Neural cell (in vitro differentiated cells): Measurements from ENCODE around the gene AFAP1L1. TPM values are rescaled to one million over a fixed set of nuclear protein-coding genes. Genes with fewer than 3 reads are reported as not detected.

Experiments used
- H2AFZ ChIP-seq: fragments of 200-600, 300-800 bp; sonication (generic), shearing (Covaris generic); 2 replicates; pipeline ENCODE4 v1.6.0; 2014; ENCODE audit warnings: low read depth, mild to moderate bottlenecking, antibody characterized with exemption, low read length, moderate library complexity
- H3F3A ChIP-seq: fragments of 200-600 bp; shearing (Covaris generic); 2 replicates; pipeline ENCODE4 v1.6.1; 2016; ENCODE audit warnings: mild to moderate bottlenecking, moderate library complexity, mixed read lengths, antibody characterized with exemption, low read length; ENCODE audit not compliant: insufficient read depth, poor library complexity, severe bottlenecking
- H3K27ac ChIP-seq: fragments of 200-600, 300-800 bp; sonication (generic), shearing (Covaris generic); 2 replicates; pipeline ENCODE4 v1.5.1; 2014; ENCODE audit warnings: mild to moderate bottlenecking, low read length, moderate library complexity
- H3K27me3 ChIP-seq: fragments of 300-800, 200-600 bp; sonication (generic), shearing (Covaris generic); 2 replicates; pipeline ENCODE4 v1.6.0; 2014; ENCODE audit warnings: mild to moderate bottlenecking, low read depth, low read length, moderate library complexity; ENCODE audit not compliant: insufficient read depth
- H3K36me3 ChIP-seq: fragments of 300-800, 200-600 bp; sonication (generic), shearing (Covaris generic); 2 replicates; pipeline ENCODE4 v1.5.1; 2014; ENCODE audit warnings: mild to moderate bottlenecking, antibody characterized with exemption, low read length, moderate library complexity; ENCODE audit not compliant: insufficient read depth
- H3K4me2 ChIP-seq: fragments of 300-800, 200-600 bp; sonication (generic), shearing (Covaris generic); 2 replicates; pipeline ENCODE4 v1.6.0; 2014; ENCODE audit warnings: mild to moderate bottlenecking, low read length
- H3K4me3 ChIP-seq: fragments of 300-800, 200-600 bp; sonication (generic), shearing (Covaris generic); 2 replicates; pipeline ENCODE4 v1.5.1; 2014; ENCODE audit warnings: mild to moderate bottlenecking, low read length, moderate library complexity
- H3K79me2 ChIP-seq: fragments of 200-600 bp; shearing (Covaris generic); replicated peaks from 2 replicates; pipeline ENCODE4 v1.6.0; 2014; ENCODE audit warnings: mild to moderate bottlenecking, low read length, moderate library complexity; ENCODE audit not compliant: insufficient read depth
- H3K9ac ChIP-seq: fragments of 300-800, 200-600 bp; sonication (generic), shearing (Covaris generic); 2 replicates; pipeline ENCODE4 v1.6.1; 2016; ENCODE audit warnings: mild to moderate bottlenecking, low read length, mixed read lengths
- H3K9me2 ChIP-seq: fragments of 200-600 bp; shearing (Covaris generic); 2 replicates; pipeline ENCODE4 v1.6.1; 2016; ENCODE audit warnings: mild to moderate bottlenecking, low read length, mixed read lengths; ENCODE audit not compliant: insufficient read depth
- H3K9me3 ChIP-seq: fragments of 200-600, 300-800 bp; sonication (generic), shearing (Covaris generic); 2 replicates; pipeline ENCODE4 v1.6.1; 2016; ENCODE audit warnings: mild to moderate bottlenecking, mixed run types, low read length, moderate library complexity, mixed read lengths
- H4K20me1 ChIP-seq: fragments of 200-600 bp; shearing (Covaris generic); 2 replicates; pipeline ENCODE4 v1.6.1; 2016; ENCODE audit warnings: mild to moderate bottlenecking, mixed run types; ENCODE audit not compliant: insufficient read depth
- EP300 ChIP-seq: fragments of 450-650 bp; conservative IDR thresholded peaks from 2 replicates; pipeline ENCODE4 v1.6.1; 2014; ENCODE audit warnings: antibody characterized with exemption, mild to moderate bottlenecking, moderate library complexity; ENCODE audit not compliant: poor library complexity, severe bottlenecking
- EZH2 ChIP-seq: fragments of 200-600, 300-800 bp; shearing (Covaris generic), sonication (generic); IDR thresholded peaks from 2 replicates; pipeline ENCODE4 v1.6.1; 2014; ENCODE audit warnings: antibody characterized with exemption, low read length, borderline replicate concordance, mild to moderate bottlenecking; ENCODE audit not compliant: insufficient read depth, poor library complexity, severe bottlenecking
- MXI1 ChIP-seq: fragments of 450-650 bp; conservative IDR thresholded peaks from 2 replicates; pipeline ENCODE4 v1.6.1; 2014; ENCODE audit warnings: antibody characterized with exemption, mild to moderate bottlenecking; ENCODE audit not compliant: poor library complexity, severe bottlenecking
- POLR2AphosphoS5 ChIP-seq: IDR thresholded peaks from 2 replicates; pipeline ENCODE4 v1.6.1; 2012
- RAD21 ChIP-seq: fragments of 450-650 bp; conservative IDR thresholded peaks from 2 replicates; pipeline ENCODE4 v1.6.1; 2014; ENCODE audit warnings: antibody characterized with exemption, mild to moderate bottlenecking, moderate library complexity
- REST ChIP-seq: IDR thresholded peaks from 2 replicates; pipeline ENCODE4 v1.6.1; 2012; ENCODE audit warnings: borderline replicate concordance
- SMC3 ChIP-seq: fragments of 450-650 bp; conservative IDR thresholded peaks from 2 replicates; pipeline ENCODE4 v1.6.1; 2014; ENCODE audit warnings: antibody characterized with exemption, mild to moderate bottlenecking, moderate library complexity; ENCODE audit not compliant: poor library complexity
- TAF1 ChIP-seq: IDR thresholded peaks from 2 replicates; pipeline ENCODE4 v1.6.1; 2012; ENCODE audit warnings: low read depth
- polyA plus RNA-seq: library from polyadenylated mRNA; depleted of rRNA; stranded (reverse); fragments of >200 nt; gene quantifications from 2 replicates; pipeline ENCODE4 v1.2.3, GENCODE V29; 2014
- TF ChIP-seq, protein P1 (sequence below): fragments of 450-650 bp; IDR thresholded peaks from 2 replicates; pipeline ENCODE4 v1.5.1; 2014; ENCODE audit warnings: antibody characterized with exemption, mild to moderate bottlenecking, moderate library complexity; ENCODE audit not compliant: poor library complexity, severe bottlenecking

AFAP1L1 gene
- polyA plus RNA-seq, 1 donor from 2014 or later = not detected

- H3K4me2 ChIP-seq = no peak overlapping the region
- TF ChIP-seq EZH2 (no peak), SMC3 (no peak), RAD21 (no peak), EP300 (no peak), MXI1 (no peak), TAF1 (no peak), POLR2AphosphoS5 (no peak), REST (no peak)
- TF ChIP-seq, protein P1, sequence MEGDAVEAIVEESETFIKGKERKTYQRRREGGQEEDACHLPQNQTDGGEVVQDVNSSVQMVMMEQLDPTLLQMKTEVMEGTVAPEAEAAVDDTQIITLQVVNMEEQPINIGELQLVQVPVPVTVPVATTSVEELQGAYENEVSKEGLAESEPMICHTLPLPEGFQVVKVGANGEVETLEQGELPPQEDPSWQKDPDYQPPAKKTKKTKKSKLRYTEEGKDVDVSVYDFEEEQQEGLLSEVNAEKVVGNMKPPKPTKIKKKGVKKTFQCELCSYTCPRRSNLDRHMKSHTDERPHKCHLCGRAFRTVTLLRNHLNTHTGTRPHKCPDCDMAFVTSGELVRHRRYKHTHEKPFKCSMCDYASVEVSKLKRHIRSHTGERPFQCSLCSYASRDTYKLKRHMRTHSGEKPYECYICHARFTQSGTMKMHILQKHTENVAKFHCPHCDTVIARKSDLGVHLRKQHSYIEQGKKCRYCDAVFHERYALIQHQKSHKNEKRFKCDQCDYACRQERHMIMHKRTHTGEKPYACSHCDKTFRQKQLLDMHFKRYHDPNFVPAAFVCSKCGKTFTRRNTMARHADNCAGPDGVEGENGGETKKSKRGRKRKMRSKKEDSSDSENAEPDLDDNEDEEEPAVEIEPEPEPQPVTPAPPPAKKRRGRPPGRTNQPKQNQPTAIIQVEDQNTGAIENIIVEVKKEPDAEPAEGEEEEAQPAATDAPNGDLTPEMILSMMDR = no peak
- H3K27ac ChIP-seq = no peak overlapping the region
Observed at GRCh38 chr5:149285153-149285552, 13.5 kb downstream of the AFAP1L1 start.

DNA sequence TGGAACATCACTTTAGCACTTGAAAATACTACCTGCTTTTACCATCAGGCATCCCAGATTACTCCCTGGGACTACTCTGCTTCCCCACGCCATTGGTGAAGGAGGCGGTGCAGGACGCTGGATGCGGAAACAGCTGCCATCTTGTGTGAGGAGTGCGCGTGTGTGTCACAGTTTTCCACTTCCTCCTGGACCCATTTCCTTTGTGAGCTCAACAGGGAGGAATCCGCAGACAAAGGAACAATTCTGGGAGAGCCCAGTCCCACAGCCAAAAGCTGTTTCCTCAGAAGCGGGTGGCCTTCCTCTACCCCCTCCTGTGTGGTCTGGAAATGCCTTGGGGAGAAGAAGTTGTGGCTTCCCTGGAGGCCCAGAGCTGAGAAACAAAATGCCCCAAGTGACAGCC, 16.8 kb downstream of the AFAP1L1 start:
- no peaks in the 10 kb centered on the region for H3K27me3 ChIP-seq
- no peak overlapping the region for H3K4me3 ChIP-seq
- no peaks in the 10 kb centered on the region for H4K20me1 ChIP-seq
- H3K9ac ChIP-seq = no peak overlapping the region
- no peak overlapping the region for H3K27ac ChIP-seq
- no peaks in the 10 kb centered on the region for H3K79me2 ChIP-seq
- TF ChIP-seq EZH2 (no peak), RAD21 (no peak), POLR2AphosphoS5 (no peak), REST (no peak), TAF1 (no peak), MXI1 (no peak), SMC3 (no peak)
- TF ChIP-seq, protein P1 = no peak
- no peak overlapping the region for H3K4me2 ChIP-seq
- H2AFZ ChIP-seq = no peak overlapping the region
- no peaks in the 10 kb centered on the region for H3F3A ChIP-seq
- H3K9me3 ChIP-seq = no peaks in the 10 kb centered on the region
- H3K9me2 ChIP-seq = no peaks in the 10 kb centered on the region
- H3K36me3 ChIP-seq = no peaks in the 10 kb centered on the region

More at GRCh38 chr5:149285153-149285552, 13.5 kb downstream of the AFAP1L1 start:
- no peak overlapping the region for H2AFZ ChIP-seq
- no peaks in the 10 kb centered on the region for H4K20me1 ChIP-seq
- no peaks in the 10 kb centered on the region for H3F3A ChIP-seq
- no peak overlapping the region for H3K9ac ChIP-seq
- no peaks in the 10 kb centered on the region for H3K9me3 ChIP-seq
- no peak overlapping the region for H3K4me3 ChIP-seq
- H3K27me3 ChIP-seq = no peaks in the 10 kb centered on the region
- no peaks in the 10 kb centered on the region for H3K9me2 ChIP-seq
- H3K79me2 ChIP-seq = no peaks in the 10 kb centered on the region
- H3K36me3 ChIP-seq = no peaks in the 10 kb centered on the region
